H1 (cell line): ENCODE measurements around the gene PLEKHA3. TPM values are rescaled to one million over a fixed set of nuclear protein-coding genes. Genes with fewer than 3 reads are reported as not detected.

ENCODE experiments used
- BCL11A ChIP-seq, 2 experiments: IDR thresholded peaks; one replicate each; pipeline ENCODE4 v1.6.1; 2011; ENCODE audit warnings: low read depth in 2 of 2, low read length in 2 of 2, mild to moderate bottlenecking in 2 of 2
- BRCA1 ChIP-seq: IDR thresholded peaks from 2 replicates; pipeline ENCODE4 v1.6.1; 2012; ENCODE audit warnings: low read depth, low read length, improper control_type of control experiment
- POLR2A ChIP-seq, 2 experiments: IDR thresholded peaks; 1 replicate in 1 of 2; 2 replicates in 1 of 2; pipeline ENCODE4 v1.6.1; 2011; ENCODE audit warnings: low read depth in 2 of 2, low read length in 2 of 2, mild to moderate bottlenecking in 2 of 2; ENCODE audit errors: control extremely low read depth in 1 of 2
- RAD21 ChIP-seq, 2 experiments: IDR thresholded peaks in 1 of 2; conservative IDR thresholded peaks in 1 of 2; 2 replicates each; pipeline ENCODE4 v1.6.1; 2011; ENCODE audit warnings: low read depth in 2 of 2, low read length in 2 of 2, improper control_type of control experiment in 1 of 2, inconsistent platforms in 1 of 2, mild to moderate bottlenecking in 1 of 2, moderate library complexity in 1 of 2
- YY1 ChIP-seq: IDR thresholded peaks from 2 replicates; pipeline ENCODE4 v1.6.1; 2011; ENCODE audit warnings: low read depth, mild to moderate bottlenecking, low read length
- polyA plus RNA-seq, 7 experiments: library from polyadenylated mRNA; depleted of rRNA in 3 of 7; stranded (reverse) in 5 of 7; unstranded in 2 of 7; fragments of >200 nt in 5 of 7; fragments of 200-250 nt in 2 of 7; gene quantifications; 1 replicate in 5 of 7; 2 replicates in 1 of 7; 4 replicates in 1 of 7; pipeline versions ENCODE4 v1.2.1 to v1.2.3, GENCODE V29; 2011 to 2013; ENCODE audit warnings: missing spikeins in 2 of 7, mixed read lengths in 2 of 7
- total RNA-seq: library from RNA; stranded (reverse); fragmentation: NEBNext Ultra II Directional; extraction: Animal tissue kit (Norgen Biotek cat#: 25700); gene quantifications from 2 replicates; pipeline ENCODE4 v1.2.1, GENCODE V29; 2021

PLEKHA3 gene
- total and polyA plus RNA-seq, 2 of the 8 experiments (the other 6 are each of a cell fraction or from before 2014, with no cell fraction given) = 1.9 to 20.1 TPM

GRCh38 chr2:178513876-178514275 lies 33.6 kb downstream of the PLEKHA3 start (continued):
- TF ChIP-seq BCL11A (IDR thresholded peaks at IDR 0.05; ENCODE audit: low read depth in 2 of 2, low read length in 2 of 2) (no peak), BRCA1 (no peak), POLR2A (IDR thresholded peaks at IDR 0.05; ENCODE audit: control extremely low read depth in 1 of 2, low read depth in 2 of 2, low read length in 2 of 2) (no peak), RAD21 (IDR thresholded peaks at IDR 0.05 in 1 of 2, conservative IDR thresholded peaks at IDR 0.05 in 1 of 2; ENCODE audit: low read depth in 2 of 2, low read length in 2 of 2) (no peak), YY1 (no peak)
